ENCODE results near the gene NBEAL2.

Gene NBEAL2

DNA sequence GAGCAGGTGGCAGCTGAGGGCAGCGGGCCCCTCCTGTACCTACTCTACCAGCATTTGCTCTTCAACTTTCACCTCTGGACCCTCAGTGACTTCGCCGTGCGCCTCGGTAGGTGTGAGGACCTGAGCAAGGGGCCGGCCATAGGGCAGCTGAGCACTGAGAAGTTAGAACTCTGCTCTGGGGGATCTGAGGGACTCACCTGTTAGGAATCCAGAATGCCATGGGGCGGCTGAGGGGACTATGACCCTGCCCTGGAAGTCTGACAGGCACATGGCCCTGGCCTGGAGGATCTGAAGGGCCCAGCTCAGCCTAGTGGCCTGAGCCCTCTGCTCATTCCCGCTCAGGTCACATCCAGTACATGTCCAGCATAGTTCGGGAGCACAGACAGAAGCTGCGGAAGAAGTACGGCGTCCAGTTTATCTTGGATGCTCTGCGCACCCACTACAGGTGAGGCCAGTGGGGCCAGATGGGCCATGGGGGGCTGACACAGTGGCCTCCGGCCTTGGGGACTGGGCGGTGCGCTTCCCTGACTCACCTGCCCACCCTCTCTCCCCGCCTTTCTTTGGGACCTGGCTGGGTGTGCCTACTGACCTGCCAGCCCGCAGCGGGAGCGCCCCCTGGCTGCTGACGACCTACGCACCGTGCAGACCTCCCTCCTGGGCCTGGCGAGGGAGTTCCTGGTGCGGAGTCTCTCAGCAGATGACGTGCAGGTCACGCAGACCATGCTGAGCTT, 18.8 kb downstream of the NBEAL2 start:
- Histone ChIP-seq H3K18ac (ENCODE audit: low read depth in 1 of 2, low read length in 2 of 2) (no peak overlapping the region), H3K4me3 (ENCODE audit: insufficient read depth in 1 of 2, low read depth in 1 of 2, low read length in 2 of 2) (no peak overlapping the region), H2BK12ac (ENCODE audit: low read length in 2 of 2) (no peak overlapping the region), H2BK5ac (ENCODE audit: low read depth, low read length, poor library complexity, severe bottlenecking) (no peak overlapping the region), H2BK15ac (ENCODE audit: low read depth, poor library complexity, severe bottlenecking) (no peak overlapping the region), H3K14ac (ENCODE audit: low read length in 2 of 2) (no peak overlapping the region), H3K36me3 (ENCODE audit: control insufficient read depth in 1 of 2, insufficient read depth in 2 of 2, low read depth in 1 of 2, low read length in 2 of 2) (peaks cover 0 to 41% of the 10 kb centered on the region in 2 experiments), H2AK5ac (ENCODE audit: low read length, severe bottlenecking) (no peak overlapping the region), H3K27me3 (ENCODE audit: control insufficient read depth in 1 of 2, insufficient read depth in 1 of 2, low read length in 2 of 2) (no peaks in the 10 kb centered on the region), H3K4me2 (ENCODE audit: low read length, poor library complexity, severe bottlenecking) (no peak overlapping the region), H3K9me3 (ENCODE audit: control insufficient read depth, low read length) (no peaks in the 10 kb centered on the region), H3K79me1 (replicated peaks; ENCODE audit: low read length, poor library complexity, severe bottlenecking) (no peaks in the 10 kb centered on the region), H3K23ac (ENCODE audit: low read length in 2 of 2) (no peak overlapping the region), H3K27ac (ENCODE audit: low read length, poor library complexity, severe bottlenecking) (no peak overlapping the region), H3K9ac (ENCODE audit: low read length) (no peak overlapping the region), H3K4me1 (ENCODE audit: control insufficient read depth, insufficient read depth, low read depth, low read length) (peaks cover 15% of the 10 kb centered on the region), H4K8ac (ENCODE audit: low read length) (no peak overlapping the region), H4K91ac (ENCODE audit: low read length) (no peak overlapping the region), H2BK120ac (ENCODE audit: low read depth, low read length) (no peak overlapping the region), H3K4ac (ENCODE audit: low read depth in 1 of 2, low read length in 2 of 2) (no peak overlapping the region), H2AFZ (ENCODE audit: low read depth, low read length) (no peak overlapping the region)
- DNase-seq: peak; percentile 33
- 59% methylated on average over 27 of the region's 27 CpGs for WGBS

DNA sequence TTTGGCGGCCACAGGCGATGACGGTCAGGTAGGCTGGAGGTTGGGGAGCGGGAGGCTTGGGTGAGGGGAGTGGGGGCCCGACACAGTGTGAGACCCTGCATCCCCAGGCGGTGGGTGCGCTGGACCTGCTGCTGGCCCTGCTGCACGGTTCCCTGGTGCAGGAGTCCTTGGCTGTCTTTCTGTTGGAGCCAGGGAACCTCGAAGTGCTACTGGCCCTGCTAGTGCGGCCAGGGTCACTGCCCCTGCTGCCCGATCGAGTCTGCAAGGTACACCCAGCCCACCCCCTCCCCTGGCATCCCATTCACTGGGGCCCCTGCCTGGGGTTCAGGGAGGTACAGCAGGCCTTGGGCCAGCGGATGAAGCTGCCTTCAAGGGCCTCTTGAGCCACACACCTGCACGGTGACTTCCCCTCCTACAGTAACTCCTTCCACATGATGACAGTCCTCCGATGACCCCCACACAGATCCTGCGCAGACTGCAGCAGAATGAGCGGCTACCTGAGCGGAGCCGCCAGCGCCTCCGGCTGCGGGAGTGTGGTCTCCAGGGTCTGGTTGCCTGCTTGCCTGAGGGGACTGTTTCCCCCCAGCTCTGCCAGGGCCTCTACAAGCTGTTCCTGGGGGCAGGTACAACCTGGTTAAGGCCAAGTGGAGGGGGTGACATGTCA, 19.5 kb downstream of the NBEAL2 start:
- no peaks in the 10 kb centered on the region for H3K79me1 ChIP-seq (replicated peaks; ENCODE audit: low read length, poor library complexity, severe bottlenecking)
- no peak overlapping the region for H3K27ac ChIP-seq (ENCODE audit: low read length, poor library complexity, severe bottlenecking)
- no peak overlapping the region for H4K91ac ChIP-seq (ENCODE audit: low read length)
- no peak for DNase-seq
- peaks cover 15% of the 10 kb centered on the region for H3K4me1 ChIP-seq (ENCODE audit: control insufficient read depth, insufficient read depth, low read depth, low read length)
- no peaks in the 10 kb centered on the region for H3K9me3 ChIP-seq (ENCODE audit: control insufficient read depth, low read length)
- H3K9ac ChIP-seq (ENCODE audit: low read length): no peak overlapping the region
- no peak overlapping the region for H3K4me2 ChIP-seq (ENCODE audit: low read length, poor library complexity, severe bottlenecking)
- H3K18ac ChIP-seq (ENCODE audit: low read depth in 1 of 2, low read length in 2 of 2): no peak overlapping the region
- no peak overlapping the region for H3K4ac ChIP-seq (ENCODE audit: low read depth in 1 of 2, low read length in 2 of 2)
- no peak overlapping the region for H3K14ac ChIP-seq (ENCODE audit: low read length in 2 of 2)
- H3K4me3 ChIP-seq (ENCODE audit: insufficient read depth in 1 of 2, low read depth in 1 of 2, low read length in 2 of 2): no peak overlapping the region
- H4K8ac ChIP-seq (ENCODE audit: low read length): peak overlapping the region; percentile 4
- WGBS: 88% methylated on average over 22 of the region's 22 CpGs
- no peak overlapping the region for H2BK120ac ChIP-seq (ENCODE audit: low read depth, low read length)
- H2BK12ac ChIP-seq (ENCODE audit: low read length in 2 of 2): no peak overlapping the region
- no peaks in the 10 kb centered on the region for H3K27me3 ChIP-seq (ENCODE audit: control insufficient read depth in 1 of 2, insufficient read depth in 1 of 2, low read length in 2 of 2)
- H3K23ac ChIP-seq (ENCODE audit: low read length in 2 of 2): no peak overlapping the region
- H2BK5ac ChIP-seq (ENCODE audit: low read depth, low read length, poor library complexity, severe bottlenecking): no peak overlapping the region
- H3K36me3 ChIP-seq (ENCODE audit: control insufficient read depth in 1 of 2, insufficient read depth in 2 of 2, low read depth in 1 of 2, low read length in 2 of 2): peaks cover 0 to 44% of the 10 kb centered on the region in 2 experiments
- peak overlapping the region; percentile 56 for H2BK15ac ChIP-seq (ENCODE audit: low read depth, poor library complexity, severe bottlenecking)
- no peak overlapping the region for H2AK5ac ChIP-seq (ENCODE audit: low read length, severe bottlenecking)
- H2AFZ ChIP-seq (ENCODE audit: low read depth, low read length): no peak overlapping the region

DNA sequence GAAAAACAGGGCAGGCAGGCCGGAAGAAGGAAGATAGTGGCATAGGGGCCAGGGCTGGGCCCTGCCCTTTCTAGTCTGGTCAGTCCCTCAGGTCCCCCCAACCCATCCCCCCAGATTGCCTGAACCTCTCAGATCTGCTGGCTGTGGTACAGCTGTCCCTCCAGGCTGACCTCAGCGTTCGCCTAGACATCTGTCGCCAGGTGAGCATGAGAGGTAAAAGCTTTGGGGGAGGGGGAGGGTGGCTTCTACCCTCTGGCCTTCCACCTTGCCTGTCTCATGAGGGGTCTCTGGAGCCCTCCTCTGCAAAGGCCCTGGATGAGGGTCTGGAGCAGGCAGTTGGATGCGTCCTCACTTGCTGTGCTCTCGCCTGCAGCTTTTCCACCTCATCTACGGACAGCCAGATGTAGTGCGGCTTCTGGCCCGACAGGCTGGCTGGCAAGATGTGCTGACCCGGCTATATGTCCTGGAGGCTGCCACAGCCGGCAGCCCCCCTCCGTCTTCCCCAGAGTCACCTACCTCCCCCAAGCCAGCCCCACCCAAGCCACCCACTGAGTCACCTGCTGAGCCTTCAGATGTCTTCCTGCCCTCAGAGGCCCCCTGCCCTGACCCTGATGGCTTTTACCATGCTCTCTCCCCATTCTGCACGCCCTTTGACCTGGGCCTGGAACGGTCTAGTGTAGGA, 20.2 kb downstream of the NBEAL2 start:
- Histone ChIP-seq H4K91ac (ENCODE audit: low read length) (peak overlapping the region; percentile 30), H3K9me3 (ENCODE audit: control insufficient read depth, low read length) (no peaks in the 10 kb centered on the region), H2BK15ac (ENCODE audit: low read depth, poor library complexity, severe bottlenecking) (no peak overlapping the region), H3K14ac (ENCODE audit: low read length in 2 of 2) (no peak overlapping the region), H3K4me3 (ENCODE audit: insufficient read depth in 1 of 2, low read depth in 1 of 2, low read length in 2 of 2) (peak overlapping the region in 1 of 2 experiments; percentile 23), H3K9ac (ENCODE audit: low read length) (no peak overlapping the region), H3K27me3 (ENCODE audit: control insufficient read depth in 1 of 2, insufficient read depth in 1 of 2, low read length in 2 of 2) (no peaks in the 10 kb centered on the region), H3K79me1 (replicated peaks; ENCODE audit: low read length, poor library complexity, severe bottlenecking) (no peaks in the 10 kb centered on the region), H3K27ac (ENCODE audit: low read length, poor library complexity, severe bottlenecking) (no peak overlapping the region), H4K8ac (ENCODE audit: low read length) (no peak overlapping the region), H2BK12ac (ENCODE audit: low read length in 2 of 2) (no peak overlapping the region), H2AFZ (ENCODE audit: low read depth, low read length) (no peak overlapping the region), H3K36me3 (ENCODE audit: control insufficient read depth in 1 of 2, insufficient read depth in 2 of 2, low read depth in 1 of 2, low read length in 2 of 2) (peaks cover 0 to 50% of the 10 kb centered on the region in 2 experiments), H3K4me1 (ENCODE audit: control insufficient read depth, insufficient read depth, low read depth, low read length) (peaks cover 15% of the 10 kb centered on the region), H3K4me2 (ENCODE audit: low read length, poor library complexity, severe bottlenecking) (no peak overlapping the region), H3K18ac (ENCODE audit: low read depth in 1 of 2, low read length in 2 of 2) (no peak overlapping the region), H2AK5ac (ENCODE audit: low read length, severe bottlenecking) (no peak overlapping the region), H2BK5ac (ENCODE audit: low read depth, low read length, poor library complexity, severe bottlenecking) (no peak overlapping the region), H3K4ac (ENCODE audit: low read depth in 1 of 2, low read length in 2 of 2) (no peak overlapping the region), H3K23ac (ENCODE audit: low read length in 2 of 2) (no peak overlapping the region), H2BK120ac (ENCODE audit: low read depth, low read length) (no peak overlapping the region)
- DNase-seq: no peak
- WGBS: 91% methylated on average over 14 of the region's 14 CpGs

DNA sequence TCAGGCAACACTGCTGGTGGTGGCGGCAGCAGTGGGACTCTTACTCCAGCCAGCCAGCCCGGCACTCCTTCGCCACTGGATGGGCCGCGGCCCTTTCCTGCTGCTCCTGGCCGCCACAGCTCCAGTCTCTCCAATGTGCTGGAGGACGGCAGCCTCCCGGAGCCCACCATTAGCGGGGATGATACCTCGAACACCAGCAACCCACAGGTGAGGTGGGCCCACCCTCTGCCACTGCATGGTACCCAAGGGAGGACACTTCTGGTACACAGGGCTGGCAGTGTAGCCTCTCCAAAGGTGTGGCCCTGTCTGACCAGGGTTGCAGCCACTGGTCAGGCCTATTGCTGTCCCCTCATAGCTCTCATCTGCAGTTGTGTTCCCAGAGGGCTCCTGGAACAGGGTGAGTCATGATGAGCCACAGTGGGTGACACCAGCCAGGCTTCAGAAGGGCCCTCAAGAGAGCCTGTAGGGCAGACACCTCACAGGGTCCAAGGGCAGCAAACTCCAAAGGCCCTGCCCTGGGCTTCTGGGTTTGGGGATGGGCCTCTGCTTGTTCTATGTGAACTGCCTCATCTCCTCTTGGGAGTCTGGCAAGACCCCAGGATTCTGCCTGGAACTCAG, 20.8 kb downstream of the NBEAL2 start:
- Histone ChIP-seq H3K4me1 (ENCODE audit: control insufficient read depth, insufficient read depth, low read depth, low read length) (peaks cover 15% of the 10 kb centered on the region), H3K27ac (ENCODE audit: low read length, poor library complexity, severe bottlenecking) (no peak overlapping the region), H3K14ac (ENCODE audit: low read length in 2 of 2) (no peak overlapping the region), H3K4ac (ENCODE audit: low read depth in 1 of 2, low read length in 2 of 2) (no peak overlapping the region), H3K4me2 (ENCODE audit: low read length, poor library complexity, severe bottlenecking) (no peak overlapping the region), H3K27me3 (ENCODE audit: control insufficient read depth in 1 of 2, insufficient read depth in 1 of 2, low read length in 2 of 2) (no peaks in the 10 kb centered on the region), H2AK5ac (ENCODE audit: low read length, severe bottlenecking) (no peak overlapping the region), H3K36me3 (ENCODE audit: control insufficient read depth in 1 of 2, insufficient read depth in 2 of 2, low read depth in 1 of 2, low read length in 2 of 2) (peaks cover 0 to 50% of the 10 kb centered on the region in 2 experiments), H3K79me1 (replicated peaks; ENCODE audit: low read length, poor library complexity, severe bottlenecking) (no peaks in the 10 kb centered on the region), H3K9ac (ENCODE audit: low read length) (no peak overlapping the region), H2BK15ac (ENCODE audit: low read depth, poor library complexity, severe bottlenecking) (no peak overlapping the region), H4K91ac (ENCODE audit: low read length) (peak overlapping the region; percentile 30), H4K8ac (ENCODE audit: low read length) (no peak overlapping the region), H3K23ac (ENCODE audit: low read length in 2 of 2) (no peak overlapping the region), H3K18ac (ENCODE audit: low read depth in 1 of 2, low read length in 2 of 2) (no peak overlapping the region), H2BK120ac (ENCODE audit: low read depth, low read length) (no peak overlapping the region), H2BK12ac (ENCODE audit: low read length in 2 of 2) (no peak overlapping the region), H3K4me3 (ENCODE audit: insufficient read depth in 1 of 2, low read depth in 1 of 2, low read length in 2 of 2) (peak overlapping the region in 1 of 2 experiments; percentile 23), H3K9me3 (ENCODE audit: control insufficient read depth, low read length) (no peaks in the 10 kb centered on the region), H2AFZ (ENCODE audit: low read depth, low read length) (no peak overlapping the region), H2BK5ac (ENCODE audit: low read depth, low read length, poor library complexity, severe bottlenecking) (no peak overlapping the region)
- 95% methylated on average over 10 of the region's 10 CpGs for WGBS
- DNase-seq: peak; percentile 46

All from mesenchymal stem cell (in vitro differentiated cells and primary cell).